CD4-positive, alpha-beta T cell (primary cell): ENCODE measurements around the gene NRDC. TPM values are rescaled to one million over a fixed set of nuclear protein-coding genes. Genes with fewer than 3 reads are reported as not detected.

Experiments used
- ATAC-seq: fragments of 200-7000 bp; cut with Tn5 transposase; one replicate; pipeline ENCODE4 v1.10.0; 2022; ENCODE audit warnings: mild to moderate bottlenecking; ENCODE audit not compliant: poor library complexity
- CTCF ChIA-PET: fragments of 350-600 bp; sonication (Branson Sonifier 250); formaldehyde crosslinking; loops from one replicate; lab custom pipeline; 2021; ENCODE audit warnings: antibody characterized with exemption, inconsistent platforms; lab: Charles Lee
- POLR2A ChIA-PET: fragments of 350-600 bp; sonication (Branson Sonifier 250); formaldehyde crosslinking; loops from one replicate; lab custom pipeline; 2021; ENCODE audit warnings: antibody characterized with exemption, inconsistent platforms; lab: Charles Lee
- DNase-seq, 14 experiments: peaks; one replicate each; pipeline ENCODE4 v3.0.0-alpha.2; 2013 to 2020; ENCODE audit warnings: mixed read lengths in 2 of 14
- H3K27ac ChIP-seq, 2 donors: one replicate each; pipeline versions ENCODE4 v1.5.1 to v1.7.0; 2013; ENCODE audit warnings: low read length in 2 of 2, low read depth in 1 of 2, mild to moderate bottlenecking in 1 of 2
- H3K27me3 ChIP-seq, 2 experiments: 1 replicate in 1 of 2; 2 replicates in 1 of 2; pipeline versions ENCODE4 v1.6.1 to v1.7.0; 2013; ENCODE audit warnings: low read length in 2 of 2, control low read depth in 1 of 2, mild to moderate bottlenecking in 1 of 2, moderate library complexity in 1 of 2; ENCODE audit not compliant: insufficient read depth in 2 of 2, control insufficient read depth in 1 of 2
- H3K36me3 ChIP-seq: one replicate; pipeline ENCODE4 v1.6.1; 2013; ENCODE audit warnings: low read length, control low read depth; ENCODE audit not compliant: insufficient read depth
- H3K4me1 ChIP-seq: one replicate; pipeline ENCODE4 v1.6.1; 2013; ENCODE audit warnings: low read length, control low read depth; ENCODE audit not compliant: insufficient read depth
- H3K4me3 ChIP-seq: one replicate; pipeline ENCODE4 v1.5.1; 2013; ENCODE audit warnings: mild to moderate bottlenecking, low read length, moderate library complexity
- H3K9me3 ChIP-seq, 2 experiments: 1 replicate in 1 of 2; 2 replicates in 1 of 2; pipeline versions ENCODE4 v1.6.1 to v1.7.0; 2013; ENCODE audit warnings: low read length in 2 of 2, mild to moderate bottlenecking in 2 of 2, control low read depth in 1 of 2, moderate library complexity in 1 of 2; ENCODE audit not compliant: control insufficient read depth in 1 of 2, insufficient read depth in 1 of 2
- H3K27ac Mint-ChIP-seq: one replicate; pipeline ENCODE4 v1.8.0; 2020; ENCODE audit warnings: mixed read lengths
- H3K27me3 Mint-ChIP-seq: one replicate; pipeline ENCODE4 v1.8.0; 2021; ENCODE audit warnings: mixed read lengths
- H3K36me3 Mint-ChIP-seq: one replicate; pipeline ENCODE4 v1.8.0; 2021; ENCODE audit warnings: low read depth, mixed read lengths
- H3K4me1 Mint-ChIP-seq: one replicate; pipeline ENCODE4 v1.8.0; 2021; ENCODE audit warnings: low read depth, mixed read lengths
- H3K4me3 Mint-ChIP-seq: one replicate; pipeline ENCODE4 v1.8.0; 2020; ENCODE audit warnings: mild to moderate bottlenecking, mixed read lengths
- H3K9me3 Mint-ChIP-seq: one replicate; pipeline ENCODE4 v1.8.0; 2020; ENCODE audit warnings: mixed read lengths
- intact Hi-C, 2 experiments: fragments of 100-400 bp; cut with DNase I in 1 of 2; cut with micrococcal nuclease in 1 of 2; formaldehyde crosslinking; loops; one replicate each; pipeline versions ENCODE4 v1.15.1 to v1.9.0; 2023 to 2025; cut with DNase I, micrococcal nuclease
- total RNA-seq, 174 experiments: library from RNA in 2 of 174; stranded (reverse) in 2 of 174; gene quantifications; one replicate each; pipeline ENCODE4 v1.2.3 and lab custom pipeline; 2021 to 2026
- TF ChIP-seq, protein P1 (sequence below): fragments of 200-600 bp; IDR thresholded peaks from one replicate; pipeline ENCODE4 v1.8.0; 2022; ENCODE audit warnings: antibody characterized with exemption, mild to moderate bottlenecking

Gene NRDC
- total RNA-seq, 2 experiments from 2014 or later: 59.0 to 62.4 TPM

DNA sequence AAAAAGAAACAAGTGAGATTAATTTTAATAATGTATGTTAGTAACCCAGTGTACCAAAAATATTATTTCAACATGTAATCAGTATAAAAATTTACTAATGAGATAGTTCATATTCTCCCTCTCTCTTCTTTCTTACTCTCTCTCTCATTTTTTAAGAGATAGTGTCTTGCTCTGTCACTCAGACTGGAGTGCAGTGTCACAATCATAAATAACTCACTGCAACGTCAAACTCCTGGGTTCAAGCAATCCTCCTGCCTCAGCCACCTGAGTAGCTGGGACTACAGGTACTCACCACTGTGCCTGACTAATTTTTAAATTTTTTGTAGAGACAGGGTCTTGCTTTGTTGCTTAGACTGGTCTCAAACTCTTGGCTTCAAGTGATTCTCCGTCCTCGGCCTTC, 123.9 kb downstream of the NRDC start:
- Mint-ChIP-seq H3K27ac (no peak overlapping the region), H3K36me3 (peaks cover 62% of the 10 kb centered on the region), H3K27me3 (no peaks in the 10 kb centered on the region), H3K4me1 (no peaks in the 10 kb centered on the region), H3K9me3 (peaks cover 2% of the 10 kb centered on the region), H3K4me3 (no peak overlapping the region)
- no peak overlapping the region for H3K4me3 ChIP-seq
- H3K27me3 ChIP-seq: no peaks in the 10 kb centered on the region
- CTCF ChIA-PET: no interaction called here
- TF ChIP-seq, protein P1, sequence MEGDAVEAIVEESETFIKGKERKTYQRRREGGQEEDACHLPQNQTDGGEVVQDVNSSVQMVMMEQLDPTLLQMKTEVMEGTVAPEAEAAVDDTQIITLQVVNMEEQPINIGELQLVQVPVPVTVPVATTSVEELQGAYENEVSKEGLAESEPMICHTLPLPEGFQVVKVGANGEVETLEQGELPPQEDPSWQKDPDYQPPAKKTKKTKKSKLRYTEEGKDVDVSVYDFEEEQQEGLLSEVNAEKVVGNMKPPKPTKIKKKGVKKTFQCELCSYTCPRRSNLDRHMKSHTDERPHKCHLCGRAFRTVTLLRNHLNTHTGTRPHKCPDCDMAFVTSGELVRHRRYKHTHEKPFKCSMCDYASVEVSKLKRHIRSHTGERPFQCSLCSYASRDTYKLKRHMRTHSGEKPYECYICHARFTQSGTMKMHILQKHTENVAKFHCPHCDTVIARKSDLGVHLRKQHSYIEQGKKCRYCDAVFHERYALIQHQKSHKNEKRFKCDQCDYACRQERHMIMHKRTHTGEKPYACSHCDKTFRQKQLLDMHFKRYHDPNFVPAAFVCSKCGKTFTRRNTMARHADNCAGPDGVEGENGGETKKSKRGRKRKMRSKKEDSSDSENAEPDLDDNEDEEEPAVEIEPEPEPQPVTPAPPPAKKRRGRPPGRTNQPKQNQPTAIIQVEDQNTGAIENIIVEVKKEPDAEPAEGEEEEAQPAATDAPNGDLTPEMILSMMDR: no peak
- no peaks in the 10 kb centered on the region for H3K4me1 ChIP-seq
- H3K27ac ChIP-seq: no peak overlapping the region
- intact Hi-C loops: no loop called here
- POLR2A ChIA-PET: no interaction called here
- peaks cover 19% of the 10 kb centered on the region for H3K36me3 ChIP-seq
- DNase-seq (no peak), ATAC-seq (no peak)
- no peaks in the 10 kb centered on the region for H3K9me3 ChIP-seq

DNA sequence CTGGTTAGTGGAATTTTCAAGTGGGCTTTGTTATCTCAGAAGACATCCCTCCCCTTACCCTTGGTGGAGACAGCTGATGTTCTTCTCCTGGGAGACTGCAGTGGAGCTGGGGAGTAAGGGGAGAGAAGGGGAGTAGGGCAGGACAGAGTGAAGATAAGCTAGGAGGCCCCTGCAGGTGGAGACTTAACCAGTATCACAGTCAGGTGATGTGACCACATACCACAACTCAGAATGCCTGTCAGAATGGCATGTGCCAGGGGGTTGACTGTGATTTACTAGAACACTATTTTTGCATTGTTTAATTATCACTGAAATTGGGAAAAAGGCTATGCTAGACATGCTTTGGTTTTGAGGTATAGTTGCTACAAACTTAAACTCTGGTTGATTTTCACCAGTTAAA, 124.6 kb downstream of the NRDC start:
- Mint-ChIP-seq H3K4me1 (no peaks in the 10 kb centered on the region), H3K36me3 (peaks cover 67% of the 10 kb centered on the region), H3K27me3 (no peaks in the 10 kb centered on the region), H3K27ac (no peak overlapping the region), H3K4me3 (no peak overlapping the region), H3K9me3 (peaks cover 2% of the 10 kb centered on the region)
- no peak for ATAC-seq
- Histone ChIP-seq H3K4me1 (no peaks in the 10 kb centered on the region), H3K36me3 (peaks cover 23% of the 10 kb centered on the region), H3K27ac (no peak overlapping the region), H3K27me3 (no peaks in the 10 kb centered on the region), H3K9me3 (no peaks in the 10 kb centered on the region), H3K4me3 (no peak overlapping the region)
- TF ChIP-seq, protein P1: no peak
- intact Hi-C loops: no loop called here
- DNase-seq: no peak
- CTCF ChIA-PET: no interaction called here
- POLR2A ChIA-PET: no interaction called here

DNA sequence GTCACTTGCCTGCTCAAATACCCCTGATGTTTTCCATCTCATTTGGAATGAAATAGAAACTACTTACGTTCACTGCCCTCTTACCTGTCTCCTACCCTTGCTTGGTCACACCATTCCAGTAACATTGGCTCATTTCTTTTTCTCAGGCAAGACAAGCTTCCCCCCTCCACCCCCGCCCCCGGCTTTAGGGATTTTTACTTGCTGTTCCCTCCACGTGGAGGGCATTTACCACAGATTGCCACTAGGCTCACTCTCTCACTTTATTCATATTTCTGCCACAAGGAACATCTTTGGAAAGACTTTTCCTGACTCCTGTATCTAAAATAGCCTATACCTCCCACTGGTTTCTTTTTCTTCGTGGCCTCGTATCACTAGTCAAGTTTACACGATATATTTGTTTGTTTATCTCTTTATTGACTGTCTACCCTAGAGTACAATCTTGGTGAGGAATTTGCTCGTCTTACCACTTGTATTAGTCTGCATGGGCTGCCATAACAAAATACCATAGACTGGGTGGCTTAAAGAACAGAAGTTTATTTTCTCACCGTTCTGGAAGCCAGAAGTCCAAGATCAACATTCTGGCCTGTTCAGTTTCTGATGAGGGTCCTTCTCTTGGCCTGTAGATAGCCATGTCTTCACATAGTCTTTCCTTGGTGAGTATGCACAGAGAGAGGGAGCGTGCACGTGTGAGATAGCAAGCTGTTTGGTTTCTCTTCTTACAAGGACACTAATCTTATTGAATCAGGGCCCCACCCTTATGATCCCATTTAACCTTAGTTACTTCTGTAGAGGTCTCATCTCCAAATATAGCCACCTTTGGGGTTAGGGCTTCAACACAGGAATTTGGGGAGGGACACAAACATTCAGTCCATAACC, 126.2 kb downstream of the NRDC start:
- DNase-seq (no peak), ATAC-seq (no peak)
- Mint-ChIP-seq H3K27me3 (no peaks in the 10 kb centered on the region), H3K4me1 (no peaks in the 10 kb centered on the region), H3K9me3 (peaks cover 2% of the 10 kb centered on the region), H3K4me3 (no peak overlapping the region), H3K27ac (no peak overlapping the region), H3K36me3 (peaks cover 65% of the 10 kb centered on the region)
- no peaks in the 10 kb centered on the region for H3K4me1 ChIP-seq
- H3K27ac ChIP-seq: no peak overlapping the region
- TF ChIP-seq, protein P1: no peak
- H3K4me3 ChIP-seq: no peak overlapping the region
- peaks cover 24% of the 10 kb centered on the region for H3K36me3 ChIP-seq
- no peaks in the 10 kb centered on the region for H3K9me3 ChIP-seq
- ChIA-PET CTCF (no interaction called here), POLR2A (interaction anchor here (0.9 kb wide), 1 partner anchor 23 kb away, joined by 3 read pairs; no protein-coding TSS in a partner anchor)
- intact Hi-C loops: no loop called here
- no peaks in the 10 kb centered on the region for H3K27me3 ChIP-seq
